Measurements from ENCODE around the gene HSD11B2.

Gene HSD11B2

DNA sequence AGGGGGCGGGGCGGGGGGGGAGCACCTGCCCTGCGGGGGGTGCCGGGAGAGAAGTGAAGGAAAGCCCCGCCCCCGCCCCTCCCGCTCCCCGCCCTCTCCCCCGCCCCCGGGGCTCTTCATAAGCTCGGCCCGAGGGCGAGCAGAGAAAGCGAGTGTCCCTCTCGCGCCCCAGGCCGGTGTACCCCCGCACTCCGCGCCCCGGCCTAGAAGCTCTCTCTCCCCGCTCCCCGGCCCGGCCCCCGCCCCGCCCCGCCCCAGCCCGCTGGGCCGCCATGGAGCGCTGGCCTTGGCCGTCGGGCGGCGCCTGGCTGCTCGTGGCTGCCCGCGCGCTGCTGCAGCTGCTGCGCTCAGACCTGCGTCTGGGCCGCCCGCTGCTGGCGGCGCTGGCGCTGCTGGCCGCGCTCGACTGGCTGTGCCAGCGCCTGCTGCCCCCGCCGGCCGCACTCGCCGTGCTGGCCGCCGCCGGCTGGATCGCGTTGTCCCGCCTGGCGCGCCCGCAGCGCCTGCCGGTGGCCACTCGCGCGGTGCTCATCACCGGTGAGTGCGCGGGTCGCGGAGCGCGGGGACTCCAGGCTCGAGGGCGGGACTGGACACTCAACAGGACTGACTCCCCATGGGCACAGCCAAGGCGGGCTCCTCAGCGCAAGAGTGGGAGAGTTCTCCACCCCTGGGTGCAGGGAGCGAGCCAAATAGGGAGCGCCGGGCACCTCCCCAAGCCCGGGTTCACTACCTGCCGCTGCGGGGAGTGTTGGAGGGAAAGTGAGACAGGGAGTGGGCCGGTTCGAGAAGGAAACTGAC lies at the start of gene HSD11B2:
Gene HSD11B2, plus strand, starts transcription at position 145 of the 798 bp plus-strand sequence. Its CDS starts 128 bp downstream, at position 273.
- Histone ChIP-seq H3K9me3 (ENCODE audit: low read length) (no peaks in the 10 kb centered on the region), H2AFZ (ENCODE audit: low read depth, low read length) (no peak within 1 kb of the TSS), H3K27me3 (ENCODE audit: insufficient read depth, low read length) (peaks cover 24% of the 10 kb centered on the region), H3K36me3 (ENCODE audit: insufficient read depth, low read length) (no peaks in the 10 kb centered on the region), H3K4me1 (ENCODE audit: insufficient read depth, low read length) (peaks cover 13% of the 10 kb centered on the region), H3K4me3 (ENCODE audit: low read length) (peak within 1 kb of the TSS; percentile 41)

DNA sequence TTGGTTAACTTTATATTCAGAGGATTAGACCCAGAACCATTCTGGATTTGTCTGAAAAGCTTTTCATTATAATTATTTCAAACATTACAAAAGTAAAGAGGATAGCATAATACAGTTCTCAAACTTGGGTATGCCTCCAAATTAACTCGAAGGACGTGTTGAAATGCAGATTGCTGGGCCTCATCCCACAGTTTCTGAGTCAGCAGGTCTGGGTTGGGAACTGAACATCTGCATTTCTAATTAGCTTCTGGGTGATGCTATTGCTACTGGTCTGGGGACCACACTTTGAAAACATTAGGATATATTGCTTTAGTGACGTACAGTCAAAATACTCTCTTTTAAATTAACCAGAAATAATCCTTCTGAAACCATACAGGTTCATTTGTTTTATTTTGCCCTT lies 47.6 kb upstream of the HSD11B2 start:
- Histone ChIP-seq H3K36me3 (ENCODE audit: insufficient read depth, low read length) (no peaks in the 10 kb centered on the region), H3K4me3 (ENCODE audit: low read length) (no peak overlapping the region), H3K9me3 (ENCODE audit: low read length) (no peaks in the 10 kb centered on the region), H3K27me3 (ENCODE audit: insufficient read depth, low read length) (peaks cover 6% of the 10 kb centered on the region), H2AFZ (ENCODE audit: low read depth, low read length) (no peak overlapping the region), H3K4me1 (ENCODE audit: insufficient read depth, low read length) (no peaks in the 10 kb centered on the region)

GRCh38 chr16:67384778-67385510 lies 46.0 kb upstream of the HSD11B2 start:
- Histone ChIP-seq H2AFZ (ENCODE audit: low read depth, low read length) (no peak overlapping the region), H3K36me3 (ENCODE audit: insufficient read depth, low read length) (no peaks in the 10 kb centered on the region), H3K9me3 (ENCODE audit: low read length) (no peaks in the 10 kb centered on the region), H3K4me3 (ENCODE audit: low read length) (no peak overlapping the region), H3K4me1 (ENCODE audit: insufficient read depth, low read length) (no peaks in the 10 kb centered on the region), H3K27me3 (ENCODE audit: insufficient read depth, low read length) (peaks cover 5% of the 10 kb centered on the region)

GRCh38 chr16:67386861-67387455 lies 44.0 kb upstream of the HSD11B2 start:
- peaks cover 12% of the 10 kb centered on the region for H3K4me1 ChIP-seq (ENCODE audit: insufficient read depth, low read length)
- peaks cover 3% of the 10 kb centered on the region for H3K27me3 ChIP-seq (ENCODE audit: insufficient read depth, low read length)
- no peaks in the 10 kb centered on the region for H3K36me3 ChIP-seq (ENCODE audit: insufficient read depth, low read length)
- H2AFZ ChIP-seq (ENCODE audit: low read depth, low read length) = no peak overlapping the region
- H3K4me3 ChIP-seq (ENCODE audit: low read length) = no peak overlapping the region
- H3K9me3 ChIP-seq (ENCODE audit: low read length) = no peaks in the 10 kb centered on the region

DNA sequence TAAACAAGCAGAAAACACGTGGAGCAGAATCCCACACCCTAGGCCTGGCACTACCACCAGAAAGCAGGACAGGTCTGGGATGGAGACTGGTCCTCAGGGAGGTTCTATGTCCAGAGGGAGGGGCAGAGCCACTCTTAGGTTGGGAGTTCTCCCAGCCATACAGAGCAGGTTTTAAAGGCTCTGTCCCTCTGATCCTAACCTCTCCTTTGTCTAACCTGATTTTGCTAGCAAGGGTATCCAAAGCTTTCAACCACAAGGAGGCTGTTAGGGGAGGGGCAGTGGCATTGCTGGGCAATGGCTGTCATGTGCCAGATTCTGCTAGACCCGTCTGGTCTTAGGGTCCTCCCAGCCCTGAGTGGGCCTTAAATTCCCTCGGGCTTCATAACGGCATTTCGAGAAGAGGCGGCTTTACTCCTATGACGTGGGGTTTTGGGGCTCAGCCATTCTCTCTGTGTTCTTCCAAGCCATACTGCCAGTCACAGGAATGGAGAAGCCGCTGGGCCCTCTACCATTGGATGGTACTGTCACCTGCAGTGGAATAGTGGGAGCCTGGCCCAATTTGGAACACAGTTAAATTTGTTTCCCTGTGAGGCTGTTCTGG lies 43.3 kb upstream of the HSD11B2 start:
- H3K36me3 ChIP-seq (ENCODE audit: insufficient read depth, low read length) = no peaks in the 10 kb centered on the region
- no peak overlapping the region for H3K4me3 ChIP-seq (ENCODE audit: low read length)
- H3K27me3 ChIP-seq (ENCODE audit: insufficient read depth, low read length) = peaks cover 3% of the 10 kb centered on the region
- H2AFZ ChIP-seq (ENCODE audit: low read depth, low read length) = no peak overlapping the region
- H3K4me1 ChIP-seq (ENCODE audit: insufficient read depth, low read length) = peaks cover 18% of the 10 kb centered on the region
- no peaks in the 10 kb centered on the region for H3K9me3 ChIP-seq (ENCODE audit: low read length)

DNA sequence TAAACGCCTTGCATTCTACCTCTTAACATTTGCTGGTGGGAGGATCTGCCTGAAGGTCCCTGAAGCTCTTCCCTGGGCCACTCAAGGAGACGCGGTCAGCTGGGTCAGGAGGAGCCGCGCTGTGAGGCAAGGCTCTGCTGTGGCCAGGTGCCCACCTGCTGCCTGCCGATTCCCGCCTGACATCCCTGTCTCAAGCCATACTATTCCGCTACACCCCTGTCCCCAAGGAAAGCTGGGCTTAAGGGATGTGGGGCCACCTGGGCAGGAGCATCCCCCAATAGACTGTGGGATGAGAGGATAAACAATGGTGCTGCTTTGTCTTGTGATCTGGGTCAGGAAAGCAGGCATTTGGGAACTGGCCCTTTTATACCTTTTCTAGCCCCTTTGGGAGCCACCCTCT lies 42.7 kb upstream of the HSD11B2 start:
- Histone ChIP-seq H3K27me3 (ENCODE audit: insufficient read depth, low read length) (peaks cover 3% of the 10 kb centered on the region), H3K9me3 (ENCODE audit: low read length) (no peaks in the 10 kb centered on the region), H3K4me1 (ENCODE audit: insufficient read depth, low read length) (peaks cover 24% of the 10 kb centered on the region), H3K4me3 (ENCODE audit: low read length) (no peak overlapping the region), H3K36me3 (ENCODE audit: insufficient read depth, low read length) (no peaks in the 10 kb centered on the region), H2AFZ (ENCODE audit: low read depth, low read length) (no peak overlapping the region)

- Histone ChIP-seq H3K9me3 (ENCODE audit: low read length) (no peaks in the 10 kb centered on the region), H3K27me3 (ENCODE audit: insufficient read depth, low read length) (peaks cover 3% of the 10 kb centered on the region), H3K36me3 (ENCODE audit: insufficient read depth, low read length) (no peaks in the 10 kb centered on the region), H3K4me3 (ENCODE audit: low read length) (no peak overlapping the region), H2AFZ (ENCODE audit: low read depth, low read length) (no peak overlapping the region), H3K4me1 (ENCODE audit: insufficient read depth, low read length) (peaks cover 26% of the 10 kb centered on the region)
Measured at GRCh38 chr16:67388591-67388990, 42.3 kb upstream of the HSD11B2 start.

- H3K36me3 ChIP-seq (ENCODE audit: insufficient read depth, low read length) = no peaks in the 10 kb centered on the region
- peaks cover 3% of the 10 kb centered on the region for H3K27me3 ChIP-seq (ENCODE audit: insufficient read depth, low read length)
- no peak overlapping the region for H2AFZ ChIP-seq (ENCODE audit: low read depth, low read length)
- no peak overlapping the region for H3K4me3 ChIP-seq (ENCODE audit: low read length)
- no peaks in the 10 kb centered on the region for H3K9me3 ChIP-seq (ENCODE audit: low read length)
- H3K4me1 ChIP-seq (ENCODE audit: insufficient read depth, low read length) = peaks cover 34% of the 10 kb centered on the region
Measured at GRCh38 chr16:67389911-67390815, 40.8 kb upstream of the HSD11B2 start.

DNA sequence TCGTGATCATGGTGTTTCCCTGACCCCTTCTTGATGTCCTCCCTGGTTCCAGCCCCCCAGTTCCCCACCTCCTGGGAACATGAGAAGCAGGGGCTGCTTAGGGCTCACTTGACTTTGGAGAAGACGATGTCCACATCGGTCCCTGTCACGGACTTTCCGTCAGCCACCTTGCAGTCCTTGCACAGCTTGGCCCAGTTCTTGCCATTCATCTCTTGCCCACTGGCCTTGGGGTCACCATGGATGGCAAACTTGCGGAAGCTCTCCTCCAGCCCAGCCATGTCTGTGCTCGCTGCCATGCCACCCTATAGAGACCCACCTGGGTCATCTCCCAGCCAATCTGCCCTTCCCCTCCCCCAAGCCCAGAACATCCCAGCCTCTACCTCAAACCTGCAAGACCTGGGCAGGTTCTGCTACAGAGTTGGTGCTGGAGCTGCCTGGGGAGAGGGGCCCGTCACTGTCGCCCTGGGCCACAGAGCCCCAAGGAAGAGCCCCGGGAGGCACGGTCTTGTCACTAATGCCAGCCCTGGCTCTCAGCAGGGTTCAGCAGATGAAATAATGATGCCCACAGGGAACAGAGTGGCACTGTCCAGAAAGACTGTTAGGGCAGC lies 40.0 kb upstream of the HSD11B2 start:
- Histone ChIP-seq H3K4me1 (ENCODE audit: insufficient read depth, low read length) (peaks cover 40% of the 10 kb centered on the region), H3K36me3 (ENCODE audit: insufficient read depth, low read length) (no peaks in the 10 kb centered on the region), H3K27me3 (ENCODE audit: insufficient read depth, low read length) (no peaks in the 10 kb centered on the region), H3K9me3 (ENCODE audit: low read length) (no peaks in the 10 kb centered on the region), H2AFZ (ENCODE audit: low read depth, low read length) (no peak overlapping the region), H3K4me3 (ENCODE audit: low read length) (no peak overlapping the region)

DNA sequence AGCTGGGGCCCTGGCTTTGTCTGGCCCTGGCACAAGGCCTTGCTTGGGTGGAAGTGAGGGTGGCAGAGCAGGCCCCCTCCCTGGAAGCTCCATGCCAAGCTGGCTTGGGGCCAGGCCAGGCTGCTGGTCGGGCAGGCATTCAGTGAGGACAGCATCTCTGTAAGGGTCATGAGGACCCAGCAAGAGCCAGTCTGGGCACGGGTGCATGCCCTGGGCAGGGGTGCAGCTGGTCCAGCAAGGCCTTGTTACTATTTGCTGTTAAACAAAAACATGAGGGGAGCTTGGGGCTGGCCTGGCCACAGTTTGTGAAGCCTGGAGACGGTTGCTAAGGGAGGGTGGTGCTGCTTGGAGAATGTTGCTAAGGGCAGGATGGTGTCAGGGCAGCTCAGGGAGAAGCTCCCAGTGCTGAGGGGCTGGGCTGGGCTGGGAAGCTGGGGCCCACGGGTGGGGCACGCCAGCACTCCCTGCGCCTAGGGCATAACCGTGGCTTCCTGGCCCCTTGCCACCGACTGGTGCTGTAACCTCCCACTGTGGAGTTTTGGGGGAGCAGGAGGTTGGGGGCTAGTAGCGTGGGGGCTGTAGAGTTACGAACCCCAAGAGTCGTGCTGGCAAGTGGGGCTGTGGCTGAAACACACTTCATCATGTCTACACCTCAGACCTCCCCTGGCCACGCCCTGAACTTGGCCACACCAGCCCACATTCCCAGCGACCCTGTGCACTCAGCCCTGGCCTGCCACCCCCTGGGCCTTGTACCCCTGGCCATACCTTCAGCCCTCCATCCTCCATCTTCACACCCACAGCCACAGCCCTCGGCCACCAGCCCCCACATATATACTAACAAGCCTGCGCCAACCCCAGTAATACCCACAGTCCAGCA lies 39.3 kb upstream of the HSD11B2 start:
- Histone ChIP-seq H3K9me3 (ENCODE audit: low read length) (no peaks in the 10 kb centered on the region), H3K36me3 (ENCODE audit: insufficient read depth, low read length) (no peaks in the 10 kb centered on the region), H2AFZ (ENCODE audit: low read depth, low read length) (no peak overlapping the region), H3K27me3 (ENCODE audit: insufficient read depth, low read length) (no peaks in the 10 kb centered on the region), H3K4me1 (ENCODE audit: insufficient read depth, low read length) (peaks cover 47% of the 10 kb centered on the region), H3K4me3 (ENCODE audit: low read length) (no peak overlapping the region)

DNA sequence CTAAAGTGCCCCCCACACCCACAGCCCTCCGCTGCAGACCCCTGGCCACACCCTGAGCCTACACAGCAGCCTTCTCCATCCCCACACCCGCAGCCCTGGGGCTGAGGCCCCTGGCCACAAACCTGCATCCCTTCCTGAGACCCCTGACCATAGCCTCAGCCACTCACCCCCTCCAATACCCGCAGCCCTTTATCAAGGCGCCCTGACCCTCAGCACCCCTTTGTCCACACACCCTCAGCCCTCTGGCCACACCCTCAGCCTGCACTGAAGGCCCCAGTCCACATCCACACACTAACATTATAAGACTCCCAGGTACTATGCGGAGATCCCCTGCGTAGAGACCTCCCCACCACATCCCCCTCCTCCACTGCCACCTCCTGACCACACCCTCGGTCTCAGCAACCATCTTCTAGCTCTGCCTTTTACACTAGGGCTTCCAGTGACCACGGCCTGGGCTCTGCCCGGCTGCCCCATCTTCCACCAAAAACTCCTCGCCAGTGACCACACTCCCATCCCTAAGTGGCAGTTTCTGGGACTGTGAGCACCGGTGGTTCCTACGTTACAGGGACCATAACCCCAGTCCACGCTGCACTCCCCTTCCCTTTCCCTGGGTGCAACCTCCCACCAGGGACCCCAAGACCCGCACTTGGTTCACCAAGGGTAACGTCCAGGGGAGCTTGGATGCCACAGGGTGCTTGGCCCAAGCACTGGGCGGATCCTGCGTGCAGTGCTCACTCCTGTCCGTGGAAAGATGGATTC lies 38.4 kb upstream of the HSD11B2 start:
- peaks cover 56% of the 10 kb centered on the region for H3K4me1 ChIP-seq (ENCODE audit: insufficient read depth, low read length)
- H3K27me3 ChIP-seq (ENCODE audit: insufficient read depth, low read length) = no peaks in the 10 kb centered on the region
- peak overlapping the region; percentile 39 for H3K4me3 ChIP-seq (ENCODE audit: low read length)

More for the DNA sequence above, 38.4 kb upstream of the HSD11B2 start:
- Histone ChIP-seq H3K36me3 (ENCODE audit: insufficient read depth, low read length) (no peaks in the 10 kb centered on the region), H2AFZ (ENCODE audit: low read depth, low read length) (peak overlapping the region; percentile 53), H3K9me3 (ENCODE audit: low read length) (no peaks in the 10 kb centered on the region)
